Activated CD4-positive, alpha-beta T cell treated with anti-CD3 and anti-CD28 coated beads for 4 hours (primary cell): ENCODE data around the gene DDR2.
"Not testable (repeated sequence)": the region's sequence is repeated elsewhere in the genome, so short reads cannot be mapped to it uniquely, and the experiment has no call there.

Experiments used
- DNase-seq, 2 donors: peaks; one replicate each; pipeline ENCODE4 v3.0.0-alpha.2; 2020

The DDR2 gene

GRCh38 chr1:162632217-162632666 lies at the start of gene DDR2:
DDR2 (plus strand) TSS chr1:162632464; CDS start chr1:162719064, 86,600 bp downstream.
- DNase-seq: no peak

GRCh38 chr1:162582901-162583300 lies 49.4 kb upstream of the DDR2 start:
- DNase-seq: not testable (repeated sequence)

GRCh38 chr1:162585101-162585500 lies 47.2 kb upstream of the DDR2 start:
- not testable (repeated sequence) for DNase-seq

GRCh38 chr1:162587347-162587746 lies 44.9 kb upstream of the DDR2 start:
- DNase-seq: no peak

- no peak for DNase-seq
Measured at GRCh38 chr1:162587761-162588260, 44.5 kb upstream of the DDR2 start.

- no peak for DNase-seq
Measured at GRCh38 chr1:162590101-162590500, 42.2 kb upstream of the DDR2 start.

GRCh38 chr1:162590686-162591085 lies 41.6 kb upstream of the DDR2 start:
- no peak for DNase-seq

- DNase-seq: no peak
Measured at GRCh38 chr1:162596514-162597170, 35.6 kb upstream of the DDR2 start.

GRCh38 chr1:162599451-162599850 lies 32.8 kb upstream of the DDR2 start:
- DNase-seq: no peak

GRCh38 chr1:162603117-162603516 lies 29.1 kb upstream of the DDR2 start:
- not testable (repeated sequence) for DNase-seq

- no peak for DNase-seq
Measured at GRCh38 chr1:162605225-162605927, 26.9 kb upstream of the DDR2 start.

- no peak for DNase-seq
Measured at GRCh38 chr1:162609306-162609705, 23.0 kb upstream of the DDR2 start.

- no peak for DNase-seq
Measured at GRCh38 chr1:162612606-162613400, 19.5 kb upstream of the DDR2 start.

GRCh38 chr1:162616848-162617247 lies 15.4 kb upstream of the DDR2 start:
- no peak for DNase-seq

GRCh38 chr1:162617513-162617912 lies 14.8 kb upstream of the DDR2 start:
- DNase-seq: no peak

GRCh38 chr1:162619076-162619475 lies 13.2 kb upstream of the DDR2 start:
- no peak for DNase-seq

- DNase-seq: no peak
Measured at GRCh38 chr1:162621256-162621655, 11.0 kb upstream of the DDR2 start.

GRCh38 chr1:162625679-162626078 lies 6.6 kb upstream of the DDR2 start:
- DNase-seq: no peak

- no peak for DNase-seq
Measured at GRCh38 chr1:162626094-162626493, 6.2 kb upstream of the DDR2 start.

- DNase-seq: no peak
Measured at GRCh38 chr1:162626761-162627160, 5.5 kb upstream of the DDR2 start.

- no peak for DNase-seq
Measured at GRCh38 chr1:162627662-162628296, 4.5 kb upstream of the DDR2 start.

- DNase-seq: no peak
Measured at GRCh38 chr1:162629077-162629627, 3.1 kb upstream of the DDR2 start.

GRCh38 chr1:162629651-162630050 lies 2.6 kb upstream of the DDR2 start:
- no peak for DNase-seq
